SK-N-SH (cell line): ENCODE measurements around the gene SGCA. TPM values are rescaled to one million over a fixed set of nuclear protein-coding genes. Genes with fewer than 3 reads are reported as not detected.

Experiments
- CTCF ChIA-PET: fragments of 300-600, 350-600 bp; formaldehyde crosslinking; extraction: SDS; loops from one replicate; lab custom pipeline; 2021; lab: Yijun Ruan, JAX
- POLR2A ChIA-PET: fragments of 350-600 bp; sonication (Branson Sonifier 250); formaldehyde crosslinking; extraction: SDS; loops from one replicate; lab custom pipeline; 2020; ENCODE audit warnings: antibody characterized with exemption, inconsistent platforms; lab: Yijun Ruan, JAX
- DNase-seq: peaks from one replicate; pipeline ENCODE4 v3.0.0; 2012
- H2AFZ ChIP-seq: fragments of 200-600 bp; sonication (generic); 2 replicates; pipeline ENCODE4 v1.8.1; 2016; ENCODE audit warnings: antibody characterized with exemption, mild to moderate bottlenecking, low read depth
- H3F3A ChIP-seq: fragments of 200-600 bp; sonication (generic); replicated peaks from 2 replicates; pipeline ENCODE3; 2016; ENCODE audit warnings: antibody characterized with exemption, mild to moderate bottlenecking; ENCODE audit not compliant: insufficient read depth
- H3K27ac ChIP-seq, 2 experiments: fragments of 200-500 bp in 1 of 2; fragments of 200-600 bp in 1 of 2; sonication (Bioruptor generic) in 1 of 2; sonication (generic), shearing (Covaris generic) in 1 of 2; 2 replicates each; pipeline versions ENCODE4 v1.5.1 to v1.6.1; 2014 to 2016; ENCODE audit warnings: low read depth in 2 of 2, inconsistent platforms in 1 of 2, low read length in 1 of 2, mild to moderate bottlenecking in 1 of 2, mixed read lengths in 1 of 2
- H3K27me3 ChIP-seq: fragments of 200-600 bp; sonication (generic), shearing (Covaris generic); 2 replicates; pipeline ENCODE4 v1.6.1; 2016; ENCODE audit warnings: mixed run types; ENCODE audit not compliant: insufficient read depth
- H3K36me3 ChIP-seq, 2 experiments: fragments of 200-500 bp in 1 of 2; fragments of 200-600 bp in 1 of 2; sonication (Bioruptor generic) in 1 of 2; sonication (generic) in 1 of 2; replicated peaks in 1 of 2; 2 replicates each; pipeline versions ENCODE3 to v1.5.1; 2014 to 2016; ENCODE audit warnings: low read length in 1 of 2, mild to moderate bottlenecking in 1 of 2; ENCODE audit not compliant: insufficient read depth in 2 of 2, control insufficient read depth in 1 of 2
- H3K4me1 ChIP-seq, 2 experiments: fragments of 200-500 bp in 1 of 2; fragments of 200-600 bp in 1 of 2; sonication (Bioruptor generic) in 1 of 2; sonication (generic), shearing (Covaris generic) in 1 of 2; 2 replicates each; pipeline versions ENCODE4 v1.5.1 to v1.6.1; 2014 to 2016; ENCODE audit warnings: low read depth in 1 of 2, low read length in 1 of 2, mixed run types in 1 of 2; ENCODE audit not compliant: insufficient read depth in 2 of 2, control insufficient read depth in 1 of 2
- H3K4me2 ChIP-seq: fragments of 200-600 bp; sonication (generic), shearing (Covaris generic); 2 replicates; pipeline ENCODE4 v1.6.1; 2017; ENCODE audit warnings: mixed run types
- H3K4me3 ChIP-seq, 2 experiments: fragments of 200-500 bp in 1 of 2; fragments of 200-600 bp in 1 of 2; sonication (Bioruptor generic) in 1 of 2; sonication (generic), shearing (Covaris generic) in 1 of 2; 2 replicates each; pipeline versions ENCODE4 v1.5.1 to v1.8.1; 2014 to 2016; ENCODE audit warnings: low read depth in 2 of 2, inconsistent platforms in 1 of 2, low read length in 1 of 2, mild to moderate bottlenecking in 1 of 2, mixed read lengths in 1 of 2, moderate library complexity in 1 of 2
- H3K79me2 ChIP-seq: fragments of 200-600 bp; sonication (generic); 2 replicates; pipeline ENCODE4 v1.8.1; 2017; ENCODE audit warnings: mild to moderate bottlenecking; ENCODE audit not compliant: insufficient read depth
- H3K9ac ChIP-seq: fragments of 200-600 bp; sonication (generic); 2 replicates; pipeline ENCODE4 v1.6.1; 2017; ENCODE audit warnings: mixed run types
- H3K9me2 ChIP-seq: fragments of 200-600 bp; sonication (generic); 2 replicates; pipeline ENCODE4 v1.6.1; 2017; ENCODE audit warnings: mixed run types
- H3K9me3 ChIP-seq: fragments of 200-600 bp; sonication (generic); 2 replicates; pipeline ENCODE4 v1.6.1; 2017; ENCODE audit warnings: mixed run types, mild to moderate bottlenecking, moderate library complexity
- H4K20me1 ChIP-seq: fragments of 200-600 bp; sonication (generic); 2 replicates; pipeline ENCODE4 v1.6.1; 2017; ENCODE audit warnings: mild to moderate bottlenecking, mixed run types; ENCODE audit not compliant: insufficient read depth
- CHD2 ChIP-seq: fragments of 150-350 bp; IDR thresholded peaks from 2 replicates; pipeline ENCODE4 v1.6.1; 2018; ENCODE audit warnings: low read length; ENCODE audit not compliant: partially characterized antibody
- CTCF ChIP-seq: fragments of 200-600 bp; sonication (generic); IDR thresholded peaks from 2 replicates; pipeline ENCODE4 v1.6.1; 2017; ENCODE audit warnings: antibody characterized with exemption, mild to moderate bottlenecking, moderate library complexity
- ELF1 ChIP-seq: IDR thresholded peaks from 2 replicates; pipeline ENCODE4 v1.4.0; 2012
- EZH2phosphoT487 ChIP-seq: fragments of 200-600 bp; sonication (generic); IDR thresholded peaks from 2 replicates; pipeline ENCODE4 v1.6.1; 2017; ENCODE audit warnings: low read depth, mixed run types, mild to moderate bottlenecking, antibody characterized with exemption, moderate library complexity, borderline replicate concordance
- FOSL2 ChIP-seq: IDR thresholded peaks from 2 replicates; pipeline ENCODE4 v1.4.0; 2012; ENCODE audit warnings: low read depth, mild to moderate bottlenecking, moderate library complexity, borderline replicate concordance
- GATA2 ChIP-seq: sonication (generic); formaldehyde crosslinking; IDR thresholded peaks from 2 replicates; pipeline ENCODE4 v1.5.0; 2020; ENCODE audit warnings: mild to moderate bottlenecking, missing genetic modification reagents
- IRF3 ChIP-seq: fragments of 150-350 bp; IDR thresholded peaks from 2 replicates; pipeline ENCODE4 v1.6.1; 2016; ENCODE audit warnings: mild to moderate bottlenecking, low read depth, low read length
- JUND ChIP-seq: IDR thresholded peaks from 2 replicates; pipeline ENCODE4 v1.4.0; 2012
- POLR2AphosphoS5 ChIP-seq: IDR thresholded peaks from 2 replicates; pipeline ENCODE4 v1.6.1; 2012; ENCODE audit warnings: low read depth, low read length
- RAD21 ChIP-seq: IDR thresholded peaks from 2 replicates; pipeline ENCODE4 v1.6.1; 2012; ENCODE audit warnings: mild to moderate bottlenecking, low read length
- REST ChIP-seq: IDR thresholded peaks from 2 replicates; pipeline ENCODE4 v1.6.1; 2012; ENCODE audit warnings: mild to moderate bottlenecking, low read depth, low read length, moderate library complexity
- RFX5 ChIP-seq: IDR thresholded peaks from 2 replicates; pipeline ENCODE4 v1.6.1; 2012; ENCODE audit warnings: mild to moderate bottlenecking, improper control_type of control experiment, low read length
- ZBTB33 ChIP-seq: IDR thresholded peaks from 2 replicates; pipeline ENCODE4 v1.4.0; 2012; ENCODE audit warnings: low read depth, borderline replicate concordance
- WGBS: methylation state at CpG from one replicate; pipeline ENCODE4 v1.1.6; 2017; ENCODE audit warnings: low lambda C conversion rate; 5-methylcytosine and 5-hydroxymethylcytosine counted together
- polyA plus RNA-seq, 3 experiments: library from polyadenylated mRNA; depleted of rRNA; stranded (reverse); fragments of >200 nt; gene quantifications; 2 replicates each; pipeline ENCODE4 v1.2.3, GENCODE V29; 2012

The SGCA gene
- polyA plus RNA-seq, 1 of the 3 experiments (the other 2 are of a cell fraction), result not detected

GRCh38 chr17:50191359-50192143 is 25.7 kb downstream of the SGCA start:
- ChIA-PET POLR2A (no interaction called here), CTCF (interaction anchor here (1.0 to 13.8 kb wide), 7 partner anchors 8 to 106 kb away, joined by 3 to 463 read pairs (median 3); partner anchors contain the start of genes COL1A1 and SGCA)
- Histone ChIP-seq H3K4me1 (peaks cover 0 to 29% of the 10 kb centered on the region in 2 experiments; a peak in 2 of 4 replicates), H2AFZ (no peak overlapping the region), H4K20me1 (peaks cover 100% of the 10 kb centered on the region), H3K27me3 (no peaks in the 10 kb centered on the region), H3K36me3 (peaks cover 97 to 98% of the 10 kb centered on the region in 2 experiments), H3K9me2 (no peaks in the 10 kb centered on the region), H3K4me3 (no peak overlapping the region), H3K79me2 (peaks cover 66% of the 10 kb centered on the region), H3F3A (peaks cover 100% of the 10 kb centered on the region), H3K9me3 (no peaks in the 10 kb centered on the region), H3K4me2 (no peak overlapping the region; the same call in 1 of the 2 replicates), H3K9ac (0 out of 2 replicates have a peak overlapping the region, but pooled peaks have one; percentile 13), H3K27ac (peak overlapping the region; percentile 5 to 100; a peak in 3 of 4 replicates)
- no peak for TF ChIP-seq FOSL2
- no peak for TF ChIP-seq ZBTB33
- no peak for TF ChIP-seq CTCF
- TF ChIP-seq POLR2AphosphoS5, result peak; percentile 8
- 86% methylated on average over 21 of the region's 21 CpGs for WGBS
- no peak for DNase-seq

- Histone ChIP-seq H3K4me1 (peaks cover 0 to 36% of the 10 kb centered on the region in 2 experiments; a peak in 3 of 4 replicates), H3K9me2 (no peaks in the 10 kb centered on the region), H3K9ac (0 out of 2 replicates have a peak overlapping the region, but pooled peaks have one; percentile 13), H3F3A (peaks cover 100% of the 10 kb centered on the region), H3K27me3 (no peaks in the 10 kb centered on the region), H3K4me3 (no peak overlapping the region), H3K4me2 (peak overlapping the region; percentile 32; the same call in 1 of the 2 replicates), H3K36me3 (peaks cover 98% of the 10 kb centered on the region in 2 experiments), H4K20me1 (peaks cover 100% of the 10 kb centered on the region), H3K27ac (peak overlapping the region; percentile 7 to 100; a peak in 3 of 4 replicates), H3K79me2 (peaks cover 73% of the 10 kb centered on the region), H3K9me3 (no peaks in the 10 kb centered on the region), H2AFZ (no peak overlapping the region)
- 90% methylated on average over 4 of the region's 4 CpGs for WGBS
- ChIA-PET CTCF (interaction anchor here (0.7 to 13.8 kb wide), 4 partner anchors 8 to 81 kb away, joined by 3 to 463 read pairs (median 14); partner anchors contain the start of genes COL1A1 and SGCA), POLR2A (no interaction called here)
- DNase-seq, result no peak
- TF ChIP-seq EZH2phosphoT487 (no peak), ZBTB33 (no peak), GATA2 (CRISPR knock-in tag) (no peak), ELF1 (no peak), RAD21 (no peak), REST (no peak), CHD2 (no peak), IRF3 (no peak), JUND (no peak), RFX5 (no peak)
These were observed 26.4 kb downstream of the SGCA start for GRCh38 chr17:50192144-50192617.
